WTC11 (cell line): ENCODE data around the gene CBFB.

Experiments used
- CTCF ChIP-seq: fragments of 200-600 bp; IDR thresholded peaks from 2 replicates; pipeline ENCODE4 v1.8.0; 2022; ENCODE audit warnings: antibody characterized with exemption
- ESRRA ChIP-seq: sonication (generic); formaldehyde crosslinking; IDR thresholded peaks from 2 replicates; pipeline ENCODE4 v1.8.1; 2022; ENCODE audit warnings: mild to moderate bottlenecking, missing genetic modification reagents, borderline replicate concordance
- ETV6 ChIP-seq: sonication (generic); formaldehyde crosslinking; IDR thresholded peaks from 2 replicates; pipeline ENCODE4 v1.8.1; 2022; ENCODE audit warnings: mild to moderate bottlenecking, missing genetic modification reagents
- NR2C2 ChIP-seq: sonication (generic); formaldehyde crosslinking; IDR thresholded peaks from 2 replicates; pipeline ENCODE4 v1.8.0; 2022; ENCODE audit warnings: mild to moderate bottlenecking, missing genetic modification reagents

DNA sequence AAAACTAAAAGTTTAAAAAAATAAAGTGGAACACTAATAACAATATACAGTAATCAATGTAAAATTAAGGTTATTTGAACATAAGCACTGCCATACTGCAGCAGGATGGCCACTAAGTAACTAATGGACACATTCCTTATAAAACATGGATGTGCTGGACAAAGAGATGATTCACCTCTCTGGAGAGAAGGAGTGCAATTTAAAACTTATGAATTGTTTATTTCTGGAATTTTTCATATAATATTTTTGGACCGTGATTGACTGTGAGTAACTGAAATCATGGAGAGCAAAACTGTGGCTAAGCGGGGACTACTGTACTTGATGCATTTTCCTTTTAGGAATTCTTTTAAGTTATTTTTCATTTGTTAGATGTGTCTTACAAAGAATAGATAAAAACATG, 21.8 kb downstream of the CBFB start:
- TF ChIP-seq NR2C2 (CRISPR knock-in tag) = no peak
- TF ChIP-seq CTCF = no peak
- no peak for TF ChIP-seq ESRRA
- no peak for TF ChIP-seq ETV6 (CRISPR knock-in tag)
